Fibroblast of peridontal ligament (primary cell): ENCODE results near the gene CPA5.
A peak's percentile ranks its signal among the peaks of the same experiment; 100 is the strongest.

Experiments used
- DNase-seq: peaks from one replicate; pipeline ENCODE4 v3.0.0-alpha.2; 2010; ENCODE audit errors: extremely low read depth

CPA5 gene

DNA sequence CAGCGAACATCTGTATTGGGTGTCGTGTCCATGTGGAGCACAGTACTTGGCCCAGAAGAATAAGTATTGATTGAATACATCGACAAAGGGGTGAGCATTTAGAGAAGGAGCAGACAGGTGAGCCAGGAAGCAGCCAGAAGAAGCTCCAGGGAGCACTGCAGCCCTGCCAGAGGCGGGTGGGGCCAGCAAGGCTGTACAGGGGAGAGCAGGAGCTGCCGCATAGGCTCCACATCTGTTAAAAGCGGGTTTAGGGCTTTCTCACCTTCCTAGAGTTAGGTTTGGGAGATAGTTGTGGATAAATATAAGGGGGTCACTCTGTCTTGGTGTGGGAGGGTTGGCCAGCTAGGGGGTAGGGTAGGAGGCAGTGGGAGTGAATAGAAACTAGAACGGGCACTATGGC is 34.4 kb downstream of the CPA5 start:
- no peak for DNase-seq

- no peak for DNase-seq
These were observed 34.9 kb downstream of the CPA5 start for GRCh38 chr7:130379532-130379920.

GRCh38 chr7:130379921-130380860 is 35.6 kb downstream of the CPA5 start, which contains the start of gene CPA1:
CPA1 (plus strand) TSS chr7:130380494; CDS start chr7:130380521, 27 bp downstream.
- no peak for DNase-seq

GRCh38 chr7:130380861-130381455 is 36.3 kb downstream of the CPA5 start:
- no peak for DNase-seq

DNA sequence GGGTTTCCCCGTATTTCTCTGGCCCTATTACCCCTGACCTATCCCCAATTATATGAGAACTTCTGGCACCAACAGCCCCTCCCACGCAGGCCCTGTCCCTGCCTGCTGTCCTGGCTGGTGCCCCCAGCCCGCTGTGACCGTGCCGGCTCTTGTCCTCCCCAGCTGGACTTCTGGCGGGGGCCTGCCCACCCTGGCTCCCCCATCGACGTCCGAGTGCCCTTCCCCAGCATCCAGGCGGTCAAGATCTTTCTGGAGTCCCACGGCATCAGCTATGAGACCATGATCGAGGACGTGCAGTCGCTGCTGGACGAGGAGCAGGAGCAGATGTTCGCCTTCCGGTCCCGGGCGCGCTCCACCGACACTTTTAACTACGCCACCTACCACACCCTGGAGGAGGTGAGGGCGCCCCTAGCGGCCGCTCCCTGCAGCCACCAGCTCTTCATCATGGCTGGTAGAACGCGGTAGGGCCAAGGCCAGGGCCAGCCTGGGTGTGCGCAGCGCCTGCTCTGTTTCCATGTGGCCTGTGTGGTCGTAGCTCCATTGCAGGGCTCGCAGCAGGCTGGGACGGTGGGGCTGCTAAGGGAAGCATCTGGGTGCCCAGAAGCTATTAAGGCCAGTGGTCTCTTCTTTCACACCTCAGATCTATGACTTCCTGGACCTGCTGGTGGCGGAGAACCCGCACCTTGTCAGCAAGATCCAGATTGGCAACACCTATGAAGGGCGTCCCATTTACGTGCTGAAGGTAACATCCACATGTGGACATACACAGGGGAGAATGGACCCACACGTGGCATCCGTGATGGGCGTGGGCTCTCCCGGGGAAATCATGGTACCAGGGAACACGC is 37.1 kb downstream of the CPA5 start:
- DNase-seq = no peak

DNA sequence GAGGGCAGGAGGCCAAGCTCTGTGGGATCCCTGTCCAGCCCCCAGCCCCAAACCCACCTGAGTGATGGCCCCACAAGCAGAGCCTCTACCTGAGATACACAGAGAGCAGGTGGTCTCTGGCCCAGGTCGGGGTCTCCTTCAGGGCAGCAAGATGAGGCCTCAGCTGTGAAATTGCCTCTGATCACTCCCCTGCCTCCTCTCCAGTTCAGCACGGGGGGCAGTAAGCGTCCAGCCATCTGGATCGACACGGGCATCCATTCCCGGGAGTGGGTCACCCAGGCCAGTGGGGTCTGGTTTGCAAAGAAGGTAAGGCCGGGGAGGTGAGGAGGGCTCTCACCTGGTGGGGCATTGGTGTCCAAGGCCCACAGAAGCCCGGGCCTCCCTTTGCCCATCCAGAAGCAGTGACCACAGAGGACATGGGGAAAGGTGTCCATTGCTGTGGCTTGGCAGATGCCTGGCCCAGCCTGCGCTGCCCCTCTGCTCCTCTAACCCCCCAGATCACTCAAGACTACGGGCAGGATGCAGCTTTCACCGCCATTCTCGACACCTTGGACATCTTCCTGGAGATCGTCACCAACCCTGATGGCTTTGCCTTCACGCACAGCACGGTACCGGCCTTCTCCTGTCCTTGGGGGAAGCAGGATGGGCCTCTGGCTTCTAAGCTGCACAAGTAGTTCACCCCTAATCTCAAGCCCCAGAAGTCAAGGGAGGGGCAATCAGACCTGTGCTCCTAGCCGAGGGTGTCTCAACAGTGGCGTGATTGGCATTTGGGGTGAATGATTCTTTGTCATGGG is 38.8 kb downstream of the CPA5 start:
- DNase-seq = no peak

GRCh38 chr7:130384371-130384801 is 39.8 kb downstream of the CPA5 start:
- DNase-seq = no peak

GRCh38 chr7:130384841-130385599 is 40.4 kb downstream of the CPA5 start:
- DNase-seq = no peak

- DNase-seq = no peak
These were observed 41.0 kb downstream of the CPA5 start for GRCh38 chr7:130385600-130386066.

DNA sequence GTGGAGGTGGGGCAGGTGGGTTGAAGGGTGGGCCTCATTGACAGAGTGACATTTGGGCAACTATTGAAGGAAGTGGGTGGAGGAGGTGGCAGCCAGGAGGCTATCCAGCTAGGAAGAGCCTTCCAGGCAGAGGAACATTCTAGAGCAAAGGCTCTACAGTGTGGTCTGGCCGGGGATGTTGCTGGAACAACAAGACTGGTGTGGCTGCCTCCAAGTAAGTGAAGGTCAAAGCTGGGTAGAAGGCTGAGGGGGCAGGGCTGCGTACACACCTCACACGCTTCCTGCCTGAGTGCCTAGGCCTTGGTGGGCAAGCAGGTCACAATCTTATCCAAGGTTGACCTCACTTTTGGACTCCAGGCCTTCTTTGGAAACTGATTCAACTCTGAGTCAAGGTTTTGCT is 42.3 kb downstream of the CPA5 start:
- DNase-seq = no peak

DNA sequence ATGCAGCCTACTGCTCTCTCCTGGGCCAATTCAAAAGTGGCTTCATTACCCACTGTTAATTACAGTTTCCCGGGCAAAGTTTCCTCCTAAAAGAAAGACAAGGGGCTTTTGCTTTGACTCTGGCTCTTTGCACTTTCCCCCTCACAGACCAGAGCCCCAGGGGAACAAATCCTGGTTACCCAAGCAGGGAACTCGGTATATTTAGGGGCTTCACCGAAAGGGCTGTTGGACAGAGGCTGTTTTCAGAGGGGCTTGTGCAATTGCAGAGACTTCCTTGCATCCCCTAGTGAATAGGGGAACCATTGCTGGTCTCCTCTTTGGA is 42.7 kb downstream of the CPA5 start:
- DNase-seq = no peak

DNA sequence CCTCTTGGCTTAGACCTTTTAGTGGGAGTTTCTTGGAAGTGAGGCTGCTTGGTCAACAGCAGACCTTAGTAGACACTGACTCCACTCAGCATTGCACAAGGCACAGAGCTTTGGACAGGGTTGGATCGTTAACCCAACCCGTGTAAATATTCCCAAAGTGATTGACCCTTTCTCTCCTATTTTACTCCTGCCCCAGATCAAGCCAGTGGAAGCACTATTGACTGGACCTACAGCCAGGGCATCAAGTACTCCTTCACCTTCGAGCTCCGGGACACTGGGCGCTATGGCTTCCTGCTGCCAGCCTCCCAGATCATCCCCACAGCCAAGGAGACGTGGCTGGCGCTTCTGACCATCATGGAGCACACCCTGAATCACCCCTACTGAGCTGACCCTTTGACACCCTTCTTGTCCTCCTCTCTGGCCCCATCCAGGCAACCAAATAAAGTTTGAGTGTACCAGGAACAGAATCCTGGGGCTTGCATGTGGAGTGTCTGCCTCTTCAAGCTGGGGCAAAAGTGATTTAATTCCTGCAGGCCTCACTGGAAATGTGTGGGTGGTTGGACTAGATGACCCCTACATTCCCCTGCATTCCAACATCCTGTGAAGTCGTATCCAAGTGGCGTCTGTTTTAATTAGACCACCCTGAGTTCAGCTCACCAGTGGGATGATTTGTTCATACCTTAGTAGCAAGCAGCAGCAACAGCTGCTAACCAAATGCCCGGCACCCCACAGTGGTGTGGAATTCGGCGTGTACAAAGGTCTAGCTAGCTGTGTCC is 43.2 kb downstream of the CPA5 start:
- no peak for DNase-seq

GRCh38 chr7:130388671-130389070 is 44.1 kb downstream of the CPA5 start:
- no peak for DNase-seq

- no peak for DNase-seq
These were observed 45.9 kb downstream of the CPA5 start for GRCh38 chr7:130390486-130390885.

GRCh38 chr7:130393101-130393561 is 48.5 kb downstream of the CPA5 start:
- peak; percentile 73 for DNase-seq

- DNase-seq = no peak
These were observed 49.3 kb downstream of the CPA5 start for GRCh38 chr7:130393841-130394411.

DNA sequence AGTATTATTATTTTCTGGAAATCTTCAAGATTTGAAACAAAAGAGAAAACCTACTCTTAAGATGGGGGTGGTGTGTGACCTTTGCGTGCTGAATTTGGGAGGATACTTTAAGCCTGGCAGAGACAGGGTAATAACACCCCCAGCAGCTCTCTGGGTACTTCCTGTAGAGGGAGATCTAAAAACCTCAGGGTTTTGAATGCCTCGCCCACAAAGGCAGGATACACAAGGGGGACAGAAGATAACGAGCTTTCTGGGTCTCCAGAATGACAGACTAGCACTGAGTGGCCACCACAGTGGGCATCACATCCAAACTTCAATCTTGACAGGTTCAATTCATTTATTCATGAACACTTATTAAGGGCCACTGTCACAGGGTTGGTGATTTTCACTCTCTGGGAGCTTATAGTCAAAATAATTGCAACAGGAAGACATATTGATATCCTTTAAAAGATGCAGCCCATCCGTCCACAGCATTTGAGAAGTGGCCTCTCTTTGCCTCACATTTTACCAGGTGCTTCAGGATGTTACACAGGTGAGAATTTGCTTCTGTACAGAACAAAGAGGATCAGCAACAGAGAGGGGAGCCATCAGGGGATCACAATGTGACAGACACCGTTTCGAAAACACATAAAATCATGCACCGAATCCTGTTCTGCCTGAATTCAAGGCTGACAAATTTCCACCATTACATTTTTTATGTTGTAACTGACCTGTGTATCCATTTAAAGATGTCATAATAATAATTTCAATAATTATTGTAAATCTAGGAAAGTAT is 50.0 kb downstream of the CPA5 start:
- no peak for DNase-seq

GRCh38 chr7:130395421-130395820 is 50.8 kb downstream of the CPA5 start:
- DNase-seq = peak; percentile 38

GRCh38 chr7:130396109-130396508 is 51.5 kb downstream of the CPA5 start:
- no peak for DNase-seq
